Ovary (tissue), 9 donors: ENCODE results near the gene MAGOHB. TPM values are rescaled to one million over a fixed set of nuclear protein-coding genes. Genes with fewer than 3 reads are reported as not detected.

Source experiments
- DNase-seq, 5 donors: peaks; one replicate each; pipeline ENCODE4 v3.0.0-alpha.2; 2019 to 2020
- H3K27ac ChIP-seq, 2 donors: fragments of 200-600 bp; one replicate each; pipeline versions ENCODE4 v1.5.1 to v1.8.0; 2019 to 2022
- H3K27me3 ChIP-seq: fragments of 200-600 bp; one replicate; pipeline ENCODE4 v1.8.0; 2022
- H3K36me3 ChIP-seq: fragments of 200-600 bp; sonication (generic); one replicate; pipeline ENCODE4 v1.5.1; 2019
- H3K4me1 ChIP-seq: one replicate; pipeline ENCODE4 v1.8.1; 2013; ENCODE audit warnings: mild to moderate bottlenecking, moderate library complexity; ENCODE audit not compliant: insufficient read depth
- H3K4me3 ChIP-seq: fragments of 200-600 bp; sonication (generic); one replicate; pipeline ENCODE4 v1.5.1; 2017
- H3K9me3 ChIP-seq, 2 donors: fragments of 200-600 bp in 1 of 2; sonication (generic) in 1 of 2; one replicate each; pipeline versions ENCODE4 v1.5.1 to v1.8.1; 2013 to 2019; ENCODE audit warnings: mild to moderate bottlenecking in 1 of 2, moderate library complexity in 1 of 2
- EP300 ChIP-seq: sonication (generic); formaldehyde crosslinking; IDR thresholded peaks from one replicate; pipeline ENCODE4 v1.6.1; 2017; ENCODE audit warnings: antibody characterized with exemption
- POLR2A ChIP-seq: fragments of 450-650 bp; IDR thresholded peaks from one replicate; pipeline ENCODE4 v1.6.1; 2017; ENCODE audit warnings: antibody characterized with exemption, mild to moderate bottlenecking, moderate library complexity
- WGBS, 3 donors: extraction: QIAGEN DNeasy Blood & Tissue Kit in 1 of 3; methylation state at CpG; one replicate each; pipeline versions ENCODE4 v1.1.5 to v1.1.7; 2013 to 2017; 5-methylcytosine and 5-hydroxymethylcytosine counted together
- intact Hi-C, 4 donors: fragments of 100-400 bp; cut with DNase I; formaldehyde crosslinking; loops; one replicate each; pipeline versions ENCODE4 v1.11.0 to v1.15.1; 2022 to 2023
- polyA plus RNA-seq, 2 donors: library from polyadenylated mRNA; stranded (reverse); fragments of 200-250 nt in 1 of 2; fragments of 350-450 nt in 1 of 2; fragmentation: Illumina TruSeq in 1 of 2; extraction: RNeasy Lipid Tissue Mini Kit (QIAGEN cat#74804) in 1 of 2; gene quantifications; one replicate each; pipeline ENCODE4 v1.2.3, GENCODE V29; 2013 to 2014
- total RNA-seq, 7 donors: library from RNA; depleted of rRNA in 2 of 7; stranded (reverse); fragments of >200 nt in 2 of 7; fragmentation: NEBNext Ultra II Directional in 3 of 7; extraction: Animal tissue kit (Norgen Biotek cat#: 25700) in 3 of 7; gene quantifications; one replicate each; pipeline versions ENCODE4 v1.1.0 to v1.2.4, GENCODE V29; 2016 to 2023
- TF ChIP-seq, protein P1 (sequence below), 3 donors: fragments of 450-650 bp in 2 of 3; fragments of 200-600 bp in 1 of 3; IDR thresholded peaks; one replicate each; pipeline versions ENCODE4 v1.5.1 to v1.8.0; 2016 to 2022; ENCODE audit warnings: antibody characterized with exemption in 3 of 3, mild to moderate bottlenecking in 1 of 3
- donor health status: DM: no; HTN: no; CAD: no; lungs with moderate emphysema.
- donor health status: DM: no; HTN: no; CAD: no.
- donor health status: Bipolar disorder and iron deficiency.
- donor health status: DM: yes; HTN: yes; CAD: no.
- donor health status: DM: no; HTN: no; CAD: no.
- donor health status: DM: yes; HTN: yes; CAD: no.

Gene MAGOHB
- total and polyA plus RNA-seq, 9 donors: 8.5 to 25.9 (median 19.1) TPM

GRCh38 chr12:10618338-10618987 lies 5.1 kb upstream of the MAGOHB start:
- Histone ChIP-seq H3K27me3 (no peaks in the 10 kb centered on the region), H3K4me3 (no peak overlapping the region), H3K27ac (no peak overlapping the region), H3K9me3 (no peaks in the 10 kb centered on the region), H3K36me3 (no peaks in the 10 kb centered on the region), H3K4me1 (no peaks in the 10 kb centered on the region)
- DNase-seq: no peak
- intact Hi-C loops: no loop called here
- 73 to 80% (median 79%) methylated on average over 5 of the region's 5 CpGs for WGBS, 3 donors
- TF ChIP-seq POLR2A (no peak), EP300 (no peak)
- TF ChIP-seq, protein P1, sequence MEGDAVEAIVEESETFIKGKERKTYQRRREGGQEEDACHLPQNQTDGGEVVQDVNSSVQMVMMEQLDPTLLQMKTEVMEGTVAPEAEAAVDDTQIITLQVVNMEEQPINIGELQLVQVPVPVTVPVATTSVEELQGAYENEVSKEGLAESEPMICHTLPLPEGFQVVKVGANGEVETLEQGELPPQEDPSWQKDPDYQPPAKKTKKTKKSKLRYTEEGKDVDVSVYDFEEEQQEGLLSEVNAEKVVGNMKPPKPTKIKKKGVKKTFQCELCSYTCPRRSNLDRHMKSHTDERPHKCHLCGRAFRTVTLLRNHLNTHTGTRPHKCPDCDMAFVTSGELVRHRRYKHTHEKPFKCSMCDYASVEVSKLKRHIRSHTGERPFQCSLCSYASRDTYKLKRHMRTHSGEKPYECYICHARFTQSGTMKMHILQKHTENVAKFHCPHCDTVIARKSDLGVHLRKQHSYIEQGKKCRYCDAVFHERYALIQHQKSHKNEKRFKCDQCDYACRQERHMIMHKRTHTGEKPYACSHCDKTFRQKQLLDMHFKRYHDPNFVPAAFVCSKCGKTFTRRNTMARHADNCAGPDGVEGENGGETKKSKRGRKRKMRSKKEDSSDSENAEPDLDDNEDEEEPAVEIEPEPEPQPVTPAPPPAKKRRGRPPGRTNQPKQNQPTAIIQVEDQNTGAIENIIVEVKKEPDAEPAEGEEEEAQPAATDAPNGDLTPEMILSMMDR (IDR thresholded peaks at IDR 0.05): no peak

DNA sequence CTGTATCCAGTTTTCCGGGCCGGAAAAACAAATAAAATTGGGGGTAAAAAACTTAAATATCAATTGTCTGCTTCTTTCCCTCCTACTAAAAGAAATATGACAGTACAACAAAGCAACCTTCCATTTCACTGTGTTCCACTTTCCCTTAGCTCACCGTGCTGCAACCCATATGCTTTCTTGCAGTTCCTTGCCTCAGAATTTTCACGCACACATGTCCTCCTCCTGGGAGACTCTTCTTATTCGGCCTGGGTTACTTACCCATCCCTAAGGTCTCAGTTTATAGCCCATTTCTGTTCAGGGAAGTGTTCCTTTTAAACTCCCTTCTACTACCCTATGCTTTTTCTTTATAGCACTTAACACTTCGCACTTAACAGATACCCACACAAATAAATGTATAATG lies 4.5 kb upstream of the MAGOHB start:
- WGBS, 3 donors: 77 to 82% (median 79%) methylated on average over 6 of the region's 6 CpGs
- DNase-seq: no peak
- no peak for TF ChIP-seq POLR2A
- TF ChIP-seq, protein P1 (IDR thresholded peaks at IDR 0.05): no peak
- TF ChIP-seq EP300: no peak
- H3K27ac ChIP-seq: no peak overlapping the region
- H3K27me3 ChIP-seq: no peaks in the 10 kb centered on the region
- intact Hi-C loops: no loop called here
- no peaks in the 10 kb centered on the region for H3K36me3 ChIP-seq
- no peaks in the 10 kb centered on the region for H3K9me3 ChIP-seq
- H3K4me3 ChIP-seq: no peak overlapping the region
- no peaks in the 10 kb centered on the region for H3K4me1 ChIP-seq

- TF ChIP-seq EP300: no peak
- TF ChIP-seq, protein P1 (IDR thresholded peaks at IDR 0.05): no peak
- TF ChIP-seq POLR2A: no peak
- H3K27ac ChIP-seq: no peak overlapping the region
- H3K4me1 ChIP-seq: peaks cover 1% of the 10 kb centered on the region
- no peak for DNase-seq
- H3K4me3 ChIP-seq: no peak overlapping the region
- H3K9me3 ChIP-seq: no peaks in the 10 kb centered on the region
- 66 to 80% (median 68%) methylated on average over 4 of the region's 4 CpGs for WGBS, 3 donors
- intact Hi-C loops: no loop called here
- H3K27me3 ChIP-seq: no peaks in the 10 kb centered on the region
- H3K36me3 ChIP-seq: no peaks in the 10 kb centered on the region
Observed at GRCh38 chr12:10615532-10615931, 2.1 kb upstream of the MAGOHB start.

DNA sequence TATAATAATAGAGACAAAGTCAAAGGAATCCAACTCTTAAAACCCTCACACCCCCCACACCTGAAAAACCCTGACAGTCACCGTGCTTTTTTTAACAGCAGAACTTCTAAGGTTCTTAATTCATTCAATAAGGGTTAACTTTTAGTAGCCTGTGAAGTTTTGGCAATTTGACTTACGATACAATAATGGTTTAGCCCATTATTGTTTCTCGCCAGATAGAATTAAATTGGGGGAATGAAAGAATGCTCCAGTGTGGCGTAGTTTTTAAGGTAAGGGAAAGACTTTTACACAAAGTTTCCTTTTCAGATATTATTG lies 604 bp upstream of the MAGOHB start:
- no peak for DNase-seq
- Histone ChIP-seq H3K4me1 (peaks cover 1% of the 10 kb centered on the region), H3K27me3 (no peaks in the 10 kb centered on the region), H3K4me3 (peak overlapping the region; percentile 91), H3K36me3 (no peaks in the 10 kb centered on the region), H3K9me3 (no peaks in the 10 kb centered on the region), H3K27ac (peak overlapping the region in 1 of 2 donors; percentile 60)
- intact Hi-C loops: no loop called here
- TF ChIP-seq EP300 (no peak), POLR2A (no peak)
- TF ChIP-seq, protein P1 (IDR thresholded peaks at IDR 0.05): no peak
- WGBS, 3 donors: 15 to 20% (median 20%) methylated on average over 4 of the region's 4 CpGs
